ENCODE data around the gene CSNK2A1.

DNA sequence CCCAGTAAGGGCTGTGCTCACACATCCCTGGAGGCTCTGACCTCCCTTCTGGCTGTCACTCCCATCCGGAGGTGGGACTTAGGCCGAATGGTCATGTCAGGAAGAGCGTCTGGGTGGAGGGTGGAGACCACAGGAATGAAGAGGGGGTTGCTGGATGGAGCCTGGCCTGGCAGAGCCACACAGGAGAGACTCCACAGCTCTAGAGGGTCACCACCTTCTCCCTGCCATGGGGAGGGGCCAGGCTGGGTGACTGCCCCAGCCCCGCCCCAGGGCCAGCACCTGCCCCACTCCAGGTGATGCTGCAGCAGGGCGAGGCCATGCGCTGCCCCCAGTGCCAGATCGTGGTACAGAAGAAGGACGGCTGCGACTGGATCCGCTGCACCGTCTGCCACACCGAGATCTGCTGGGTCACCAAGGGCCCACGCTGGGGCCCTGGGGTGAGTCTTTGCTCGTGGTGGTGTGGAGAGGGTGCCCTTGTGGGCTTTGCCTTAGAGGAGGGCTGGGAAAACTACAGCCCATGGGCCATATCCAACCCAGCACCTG is 114.9 kb downstream of the CSNK2A1 start:
- TF ChIP-seq, protein P1, sequence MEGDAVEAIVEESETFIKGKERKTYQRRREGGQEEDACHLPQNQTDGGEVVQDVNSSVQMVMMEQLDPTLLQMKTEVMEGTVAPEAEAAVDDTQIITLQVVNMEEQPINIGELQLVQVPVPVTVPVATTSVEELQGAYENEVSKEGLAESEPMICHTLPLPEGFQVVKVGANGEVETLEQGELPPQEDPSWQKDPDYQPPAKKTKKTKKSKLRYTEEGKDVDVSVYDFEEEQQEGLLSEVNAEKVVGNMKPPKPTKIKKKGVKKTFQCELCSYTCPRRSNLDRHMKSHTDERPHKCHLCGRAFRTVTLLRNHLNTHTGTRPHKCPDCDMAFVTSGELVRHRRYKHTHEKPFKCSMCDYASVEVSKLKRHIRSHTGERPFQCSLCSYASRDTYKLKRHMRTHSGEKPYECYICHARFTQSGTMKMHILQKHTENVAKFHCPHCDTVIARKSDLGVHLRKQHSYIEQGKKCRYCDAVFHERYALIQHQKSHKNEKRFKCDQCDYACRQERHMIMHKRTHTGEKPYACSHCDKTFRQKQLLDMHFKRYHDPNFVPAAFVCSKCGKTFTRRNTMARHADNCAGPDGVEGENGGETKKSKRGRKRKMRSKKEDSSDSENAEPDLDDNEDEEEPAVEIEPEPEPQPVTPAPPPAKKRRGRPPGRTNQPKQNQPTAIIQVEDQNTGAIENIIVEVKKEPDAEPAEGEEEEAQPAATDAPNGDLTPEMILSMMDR (IDR thresholded peaks at IDR 0.05; ENCODE audit: insufficient read depth, low read length): no peak
- TF ChIP-seq POLR2AphosphoS5 (IDR thresholded peaks at IDR 0.05; ENCODE audit: low read depth): no peak
- TF ChIP-seq, protein P2, sequence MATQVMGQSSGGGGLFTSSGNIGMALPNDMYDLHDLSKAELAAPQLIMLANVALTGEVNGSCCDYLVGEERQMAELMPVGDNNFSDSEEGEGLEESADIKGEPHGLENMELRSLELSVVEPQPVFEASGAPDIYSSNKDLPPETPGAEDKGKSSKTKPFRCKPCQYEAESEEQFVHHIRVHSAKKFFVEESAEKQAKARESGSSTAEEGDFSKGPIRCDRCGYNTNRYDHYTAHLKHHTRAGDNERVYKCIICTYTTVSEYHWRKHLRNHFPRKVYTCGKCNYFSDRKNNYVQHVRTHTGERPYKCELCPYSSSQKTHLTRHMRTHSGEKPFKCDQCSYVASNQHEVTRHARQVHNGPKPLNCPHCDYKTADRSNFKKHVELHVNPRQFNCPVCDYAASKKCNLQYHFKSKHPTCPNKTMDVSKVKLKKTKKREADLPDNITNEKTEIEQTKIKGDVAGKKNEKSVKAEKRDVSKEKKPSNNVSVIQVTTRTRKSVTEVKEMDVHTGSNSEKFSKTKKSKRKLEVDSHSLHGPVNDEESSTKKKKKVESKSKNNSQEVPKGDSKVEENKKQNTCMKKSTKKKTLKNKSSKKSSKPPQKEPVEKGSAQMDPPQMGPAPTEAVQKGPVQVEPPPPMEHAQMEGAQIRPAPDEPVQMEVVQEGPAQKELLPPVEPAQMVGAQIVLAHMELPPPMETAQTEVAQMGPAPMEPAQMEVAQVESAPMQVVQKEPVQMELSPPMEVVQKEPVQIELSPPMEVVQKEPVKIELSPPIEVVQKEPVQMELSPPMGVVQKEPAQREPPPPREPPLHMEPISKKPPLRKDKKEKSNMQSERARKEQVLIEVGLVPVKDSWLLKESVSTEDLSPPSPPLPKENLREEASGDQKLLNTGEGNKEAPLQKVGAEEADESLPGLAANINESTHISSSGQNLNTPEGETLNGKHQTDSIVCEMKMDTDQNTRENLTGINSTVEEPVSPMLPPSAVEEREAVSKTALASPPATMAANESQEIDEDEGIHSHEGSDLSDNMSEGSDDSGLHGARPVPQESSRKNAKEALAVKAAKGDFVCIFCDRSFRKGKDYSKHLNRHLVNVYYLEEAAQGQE (IDR thresholded peaks at IDR 0.05; ENCODE audit: insufficient replicate concordance, low read depth): no peak
